ENCODE results near the gene PAX9.

DNA sequence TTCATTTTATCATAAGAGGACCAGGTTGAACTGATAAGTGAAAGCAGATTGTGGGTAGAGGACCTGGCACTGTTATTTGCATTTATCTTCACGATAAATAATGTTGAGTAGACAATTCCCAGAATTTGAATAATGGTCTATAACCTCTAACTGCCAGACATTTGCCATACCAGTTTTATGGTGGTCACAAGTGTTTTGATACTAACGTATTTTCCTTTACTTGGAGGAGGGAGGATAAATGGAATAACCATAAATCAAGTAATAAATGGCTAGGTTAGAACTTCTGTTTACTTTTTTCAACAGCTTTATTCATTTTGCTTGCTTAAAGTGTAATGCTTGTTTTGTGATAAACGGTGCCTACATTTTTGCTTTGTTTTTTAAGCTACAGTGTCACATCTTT lies 9.5 kb downstream of the PAX9 start:
- TF ChIP-seq, protein P1, sequence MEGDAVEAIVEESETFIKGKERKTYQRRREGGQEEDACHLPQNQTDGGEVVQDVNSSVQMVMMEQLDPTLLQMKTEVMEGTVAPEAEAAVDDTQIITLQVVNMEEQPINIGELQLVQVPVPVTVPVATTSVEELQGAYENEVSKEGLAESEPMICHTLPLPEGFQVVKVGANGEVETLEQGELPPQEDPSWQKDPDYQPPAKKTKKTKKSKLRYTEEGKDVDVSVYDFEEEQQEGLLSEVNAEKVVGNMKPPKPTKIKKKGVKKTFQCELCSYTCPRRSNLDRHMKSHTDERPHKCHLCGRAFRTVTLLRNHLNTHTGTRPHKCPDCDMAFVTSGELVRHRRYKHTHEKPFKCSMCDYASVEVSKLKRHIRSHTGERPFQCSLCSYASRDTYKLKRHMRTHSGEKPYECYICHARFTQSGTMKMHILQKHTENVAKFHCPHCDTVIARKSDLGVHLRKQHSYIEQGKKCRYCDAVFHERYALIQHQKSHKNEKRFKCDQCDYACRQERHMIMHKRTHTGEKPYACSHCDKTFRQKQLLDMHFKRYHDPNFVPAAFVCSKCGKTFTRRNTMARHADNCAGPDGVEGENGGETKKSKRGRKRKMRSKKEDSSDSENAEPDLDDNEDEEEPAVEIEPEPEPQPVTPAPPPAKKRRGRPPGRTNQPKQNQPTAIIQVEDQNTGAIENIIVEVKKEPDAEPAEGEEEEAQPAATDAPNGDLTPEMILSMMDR (IDR thresholded peaks at IDR 0.05; ENCODE audit: borderline replicate concordance, extremely low read depth, low read length, poor library complexity, severe bottlenecking), result no peak
- TF ChIP-seq EZH2 (IDR thresholded peaks at IDR 0.05; ENCODE audit: borderline replicate concordance, low read depth, low read length, severe bottlenecking), result no peak
